ENCODE results near the gene MON1A.
A peak's percentile ranks its signal among the peaks of the same experiment; 100 is the strongest.
"Not testable (repeated sequence)": the region's sequence is repeated elsewhere in the genome, so short reads cannot be mapped to it uniquely, and the experiment has no call there.

The MON1A gene

GRCh38 chr3:49930922-49931321, 1.3 kb upstream of the MON1A start:
- no peak for TF ChIP-seq CTCF (IDR thresholded peaks at IDR 0.05; ENCODE audit: low read length, missing control alignments)
- DNase-seq (ENCODE audit: low read depth) = no peak

DNA sequence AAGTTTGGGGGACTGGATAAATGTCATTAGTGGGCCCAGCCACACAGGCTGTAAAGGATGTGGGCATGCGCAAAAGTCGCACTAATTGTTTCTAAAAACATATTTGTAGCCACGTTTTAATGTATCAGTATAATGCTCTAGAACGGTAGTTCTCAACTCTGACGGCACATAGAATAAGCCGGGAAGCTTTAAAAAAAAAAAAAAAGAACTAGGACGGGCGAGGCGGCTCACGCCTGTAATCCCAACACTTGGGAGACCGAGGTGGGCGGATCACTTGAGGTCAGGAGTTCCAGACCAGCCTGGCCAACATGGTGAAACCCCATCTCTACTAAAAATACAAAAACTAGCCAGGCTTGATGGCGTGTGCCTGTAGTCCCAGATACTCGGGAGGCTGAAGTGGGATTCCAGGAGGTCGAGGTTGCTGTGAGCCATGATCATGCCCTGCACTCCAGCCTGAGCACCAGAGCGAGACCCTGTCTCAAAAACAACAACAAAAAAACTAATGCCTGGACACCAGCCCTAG, 618 bp upstream of the MON1A start:
- no peak for TF ChIP-seq CTCF (IDR thresholded peaks at IDR 0.05; ENCODE audit: low read length, missing control alignments)
- DNase-seq (ENCODE audit: low read depth) = no peak
- peak overlapping the region; percentile 86 for H3K4me3 ChIP-seq (replicated peaks; ENCODE audit: low read depth, low read length)

More at GRCh38 chr3:49930922-49931321, 1.3 kb upstream of the MON1A start:
- H3K4me3 ChIP-seq (replicated peaks; ENCODE audit: low read depth, low read length) = no peak overlapping the region

GRCh38 chr3:49928481-49929017, 1.1 kb downstream of the MON1A start:
- no peak for TF ChIP-seq CTCF (IDR thresholded peaks at IDR 0.05; ENCODE audit: low read length, missing control alignments)
- H3K4me3 ChIP-seq (replicated peaks; ENCODE audit: low read depth, low read length) = peak overlapping the region; percentile 86
- DNase-seq (ENCODE audit: low read depth) = no peak

DNA sequence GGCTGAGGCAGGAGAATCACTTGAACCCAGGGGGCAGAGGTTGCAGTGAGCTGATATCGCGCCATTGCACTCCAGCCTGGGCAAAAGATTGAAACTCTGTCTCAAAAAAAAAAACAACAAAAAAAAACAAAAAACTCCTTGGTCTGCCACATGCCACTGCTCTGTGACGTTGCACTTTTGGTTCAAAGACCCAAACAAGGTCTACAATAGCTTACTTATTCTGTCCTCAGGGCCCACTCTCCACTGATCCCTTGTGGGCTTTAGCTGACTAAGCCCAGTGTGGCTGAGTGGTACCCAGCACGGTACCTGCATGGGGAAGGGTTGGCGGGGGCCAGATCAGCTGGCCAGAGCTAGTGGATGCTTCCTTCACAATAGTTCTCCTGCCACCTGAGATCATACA, 1.8 kb downstream of the MON1A start:
- no peak for TF ChIP-seq CTCF (IDR thresholded peaks at IDR 0.05; ENCODE audit: low read length, missing control alignments)
- no peak overlapping the region for H3K4me3 ChIP-seq (replicated peaks; ENCODE audit: low read depth, low read length)

GRCh38 chr3:49926117-49926728, 3.4 kb downstream of the MON1A start:
- no peak for DNase-seq (ENCODE audit: low read depth)
- no peak overlapping the region for H3K4me3 ChIP-seq (replicated peaks; ENCODE audit: low read depth, low read length)
- no peak for TF ChIP-seq CTCF (IDR thresholded peaks at IDR 0.05; ENCODE audit: low read length, missing control alignments)

More for the DNA sequence above, 1.8 kb downstream of the MON1A start:
- DNase-seq (ENCODE audit: low read depth) = no peak

DNA sequence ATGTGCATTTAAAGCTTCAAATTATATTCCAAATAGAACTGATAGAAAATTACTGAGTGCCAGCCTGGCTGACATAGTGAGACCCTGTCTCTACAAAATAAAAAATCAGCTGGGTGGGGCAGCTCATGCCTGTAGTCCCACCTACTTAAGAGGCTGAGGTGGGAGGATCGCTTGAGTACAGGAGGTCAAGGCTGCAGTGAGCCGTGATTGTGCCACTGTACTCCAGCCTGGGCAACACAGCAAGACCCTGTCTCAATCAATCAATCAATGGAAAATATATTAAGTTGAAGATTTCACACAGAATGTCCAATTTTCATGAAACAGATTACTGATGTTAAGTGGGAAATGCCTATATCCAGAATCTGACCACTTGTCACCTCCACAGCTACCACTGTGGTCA, 4.1 kb downstream of the MON1A start:
- no peak overlapping the region for H3K4me3 ChIP-seq (replicated peaks; ENCODE audit: low read depth, low read length)
- no peak for DNase-seq (ENCODE audit: low read depth)
- TF ChIP-seq CTCF (IDR thresholded peaks at IDR 0.05; ENCODE audit: low read length, missing control alignments) = no peak

GRCh38 chr3:49924683-49925082, 4.9 kb downstream of the MON1A start:
- TF ChIP-seq CTCF (IDR thresholded peaks at IDR 0.05; ENCODE audit: low read length, missing control alignments) = no peak
- no peak overlapping the region for H3K4me3 ChIP-seq (replicated peaks; ENCODE audit: low read depth, low read length)
- DNase-seq (ENCODE audit: low read depth) = peak; percentile 73

- not testable (repeated sequence) for H3K4me3 ChIP-seq (replicated peaks; ENCODE audit: low read depth, low read length); DNase-seq (ENCODE audit: low read depth)
Measured at GRCh38 chr3:49917806-49918590, 11.6 kb downstream of the MON1A start.

Data from fibroblast of pulmonary artery (primary cell).